Trophoblast cell (in vitro differentiated cells and primary cell): Measurements from ENCODE around the gene CCDC102A.

ENCODE experiments used
- DNase-seq, 2 donors: peaks; one replicate each; pipeline ENCODE4 v3.0.0-alpha.2; 2016
- H2AFZ ChIP-seq: 2 replicates; pipeline ENCODE4 v1.6.1; 2013; ENCODE audit warnings: low read length, moderate library complexity, mild to moderate bottlenecking; ENCODE audit not compliant: insufficient read depth, poor library complexity
- H2AK5ac ChIP-seq: 2 replicates; pipeline ENCODE4 v1.6.1; 2013; ENCODE audit warnings: mild to moderate bottlenecking, low read length
- H2BK120ac ChIP-seq: 2 replicates; pipeline ENCODE4 v1.6.1; 2013; ENCODE audit warnings: low read length, mild to moderate bottlenecking, moderate library complexity; ENCODE audit not compliant: insufficient read depth, poor library complexity
- H2BK12ac ChIP-seq: 2 replicates; pipeline ENCODE4 v1.6.1; 2013; ENCODE audit warnings: mild to moderate bottlenecking, low read length, moderate library complexity
- H2BK5ac ChIP-seq: 2 replicates; pipeline ENCODE4 v1.6.1; 2013; ENCODE audit warnings: low read length, low read depth, moderate library complexity, mild to moderate bottlenecking; ENCODE audit not compliant: poor library complexity
- H3K14ac ChIP-seq: 2 replicates; pipeline ENCODE4 v1.6.1; 2013; ENCODE audit warnings: mild to moderate bottlenecking, low read length
- H3K18ac ChIP-seq: 2 replicates; pipeline ENCODE4 v1.6.1; 2013; ENCODE audit warnings: mild to moderate bottlenecking, low read length
- H3K23ac ChIP-seq: 2 replicates; pipeline ENCODE4 v1.6.1; 2013; ENCODE audit warnings: low read length
- H3K27ac ChIP-seq: 2 replicates; pipeline ENCODE4 v1.5.1; 2013; ENCODE audit warnings: low read depth, mild to moderate bottlenecking, inconsistent platforms, low read length, moderate library complexity
- H3K27me3 ChIP-seq: 2 replicates; pipeline ENCODE4 v1.6.1; 2013; ENCODE audit warnings: inconsistent platforms, mild to moderate bottlenecking, low read length, moderate library complexity; ENCODE audit not compliant: insufficient read depth
- H3K36me3 ChIP-seq, 2 experiments: 1 replicate in 1 of 2; 2 replicates in 1 of 2; pipeline ENCODE4 v1.6.1; 2013; ENCODE audit warnings: low read length in 2 of 2, mild to moderate bottlenecking in 2 of 2, moderate library complexity in 1 of 2; ENCODE audit not compliant: insufficient read depth in 2 of 2, control insufficient read depth in 1 of 2
- H3K4ac ChIP-seq: 2 replicates; pipeline ENCODE4 v1.6.1; 2013; ENCODE audit warnings: low read depth, mild to moderate bottlenecking, low read length, moderate library complexity
- H3K4me1 ChIP-seq, 2 experiments: 1 replicate in 1 of 2; 2 replicates in 1 of 2; pipeline ENCODE4 v1.6.1; 2013; ENCODE audit warnings: low read length in 2 of 2, mild to moderate bottlenecking in 2 of 2, moderate library complexity in 1 of 2; ENCODE audit not compliant: insufficient read depth in 2 of 2, control insufficient read depth in 1 of 2
- H3K4me2 ChIP-seq: 2 replicates; pipeline ENCODE4 v1.6.1; 2013; ENCODE audit warnings: inconsistent platforms, mild to moderate bottlenecking, low read length, moderate library complexity
- H3K4me3 ChIP-seq: 2 replicates; pipeline ENCODE4 v1.5.1; 2013; ENCODE audit warnings: mild to moderate bottlenecking, low read depth, low read length, inconsistent platforms
- H3K79me1 ChIP-seq: one replicate; pipeline ENCODE4 v1.6.1; 2013; ENCODE audit warnings: low read length
- H3K79me2 ChIP-seq: 2 replicates; pipeline ENCODE4 v1.6.1; 2013; ENCODE audit warnings: low read length, mild to moderate bottlenecking; ENCODE audit not compliant: control insufficient read depth, insufficient read depth, poor library complexity
- H3K9ac ChIP-seq: 2 replicates; pipeline ENCODE4 v1.6.1; 2013; ENCODE audit warnings: mild to moderate bottlenecking, low read length
- H3K9me3 ChIP-seq: 2 replicates; pipeline ENCODE4 v1.6.1; 2013; ENCODE audit warnings: low read depth, mild to moderate bottlenecking, control low read depth, inconsistent platforms, low read length; ENCODE audit not compliant: insufficient read depth
- H4K12ac ChIP-seq: 2 replicates; pipeline ENCODE4 v1.6.1; 2013; ENCODE audit warnings: low read depth, mild to moderate bottlenecking, low read length, moderate library complexity
- H4K8ac ChIP-seq: 2 replicates; pipeline ENCODE4 v1.6.1; 2013; ENCODE audit warnings: low read depth, mild to moderate bottlenecking, low read length, moderate library complexity
- H4K91ac ChIP-seq: one replicate; pipeline ENCODE4 v1.6.1; 2013; ENCODE audit warnings: low read depth, mild to moderate bottlenecking, low read length, moderate library complexity
- WGBS: extraction: QIAGEN DNeasy Blood & Tissue Kit; methylation state at CpG from one replicate; pipeline ENCODE4 v1.1.7; 2013; ENCODE audit warnings: missing lambda C conversion rate; ENCODE audit not compliant: insufficient read length, insufficient coverage; ENCODE audit errors: extremely low coverage; 5-methylcytosine and 5-hydroxymethylcytosine counted together

CCDC102A gene

DNA sequence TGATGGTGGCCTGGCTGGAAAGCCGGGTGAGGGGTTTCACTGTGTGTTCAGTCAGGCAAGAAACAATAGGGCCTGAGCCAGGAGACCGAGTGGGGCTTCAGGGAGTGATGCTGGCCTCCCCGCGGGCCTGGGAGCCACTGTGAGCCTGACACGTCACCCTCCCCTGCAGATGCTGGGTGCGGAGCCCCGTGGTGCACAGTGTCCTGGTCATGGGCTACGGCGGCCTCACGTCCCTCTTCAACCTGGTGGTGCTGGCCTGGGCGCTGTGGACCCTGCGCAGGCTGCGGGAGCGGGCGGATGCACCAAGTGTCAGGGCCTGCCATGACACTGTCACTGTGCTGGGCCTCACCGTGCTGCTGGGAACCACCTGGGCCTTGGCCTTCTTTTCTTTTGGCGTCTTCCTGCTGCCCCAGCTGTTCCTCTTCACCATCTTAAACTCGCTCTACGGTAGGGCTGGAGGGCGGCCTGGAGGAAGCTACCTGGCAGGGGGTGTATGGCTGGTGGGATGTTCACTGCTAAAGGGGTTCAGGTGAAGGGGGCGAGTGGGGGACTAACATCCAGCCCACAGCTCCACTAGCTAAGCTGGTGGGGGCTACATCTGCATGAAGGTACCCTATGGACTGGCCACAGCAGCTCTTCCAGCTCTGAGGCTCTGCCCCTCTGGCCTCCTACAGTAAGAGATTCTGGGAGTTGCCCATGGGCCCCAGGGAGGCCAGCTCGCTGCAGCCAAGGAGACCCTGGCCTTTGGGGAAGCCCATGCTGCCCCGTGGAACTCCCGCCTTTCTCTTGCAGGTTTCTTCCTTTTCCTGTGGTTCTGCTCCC, 38.5 kb upstream of the CCDC102A start:
- Histone ChIP-seq H3K36me3 (peaks cover 0 to 5% of the 10 kb centered on the region in 2 experiments), H3K79me2 (no peaks in the 10 kb centered on the region), H3K27ac (no peak overlapping the region), H3K18ac (no peak overlapping the region), H2AFZ (no peak overlapping the region), H3K27me3 (no peaks in the 10 kb centered on the region), H2BK12ac (no peak overlapping the region), H3K4me1 (peaks cover 0 to 4% of the 10 kb centered on the region in 2 experiments), H2BK120ac (no peak overlapping the region), H2AK5ac (no peak overlapping the region), H3K14ac (no peak overlapping the region), H3K9me3 (no peaks in the 10 kb centered on the region), H2BK5ac (no peak overlapping the region), H3K4ac (no peak overlapping the region), H3K4me2 (no peak overlapping the region), H3K4me3 (no peak overlapping the region), H3K79me1 (peaks cover 1% of the 10 kb centered on the region), H4K8ac (no peak overlapping the region), H3K9ac (no peak overlapping the region), H3K23ac (no peak overlapping the region), H4K12ac (no peak overlapping the region), H4K91ac (no peak overlapping the region)
- no peak for DNase-seq
- no CpG with 5 or more reads among the region's 24 CpGs for WGBS

DNA sequence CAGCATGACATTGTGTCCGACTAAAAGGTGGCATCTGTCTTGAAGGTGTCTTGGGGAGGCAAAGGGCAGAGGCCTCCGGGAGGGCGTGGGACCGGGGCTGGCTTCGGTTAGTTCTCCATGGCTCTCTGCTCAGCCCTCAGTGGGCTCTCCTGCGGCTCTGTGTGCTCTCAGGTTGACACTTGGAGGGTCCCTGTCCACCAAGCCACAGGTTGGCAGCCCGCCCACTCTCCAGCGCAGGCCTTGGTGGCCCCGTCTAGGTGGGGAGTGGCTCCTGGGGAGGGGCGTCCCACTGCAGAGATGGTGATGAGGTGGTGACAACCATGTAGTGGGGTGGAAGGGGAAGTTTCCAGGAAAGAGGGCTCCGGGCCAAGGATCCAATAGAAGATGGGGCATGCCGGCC, 37.7 kb upstream of the CCDC102A start:
- Histone ChIP-seq H4K12ac (no peak overlapping the region), H3K4me3 (no peak overlapping the region), H3K4ac (no peak overlapping the region), H3K9me3 (peaks cover 4% of the 10 kb centered on the region), H3K27me3 (no peaks in the 10 kb centered on the region), H3K27ac (no peak overlapping the region), H3K79me1 (peaks cover 1% of the 10 kb centered on the region), H2BK5ac (no peak overlapping the region), H3K18ac (no peak overlapping the region), H3K9ac (no peak overlapping the region), H4K91ac (no peak overlapping the region), H3K4me2 (no peak overlapping the region), H3K79me2 (no peaks in the 10 kb centered on the region), H2AFZ (no peak overlapping the region), H3K14ac (no peak overlapping the region), H3K23ac (no peak overlapping the region), H2BK120ac (no peak overlapping the region), H3K36me3 (peaks cover 7 to 12% of the 10 kb centered on the region in 2 experiments), H2BK12ac (no peak overlapping the region), H3K4me1 (peaks cover 0 to 4% of the 10 kb centered on the region in 2 experiments), H2AK5ac (no peak overlapping the region), H4K8ac (no peak overlapping the region)
- DNase-seq, result no peak
- no CpG with 5 or more reads among the region's 12 CpGs for WGBS

DNA sequence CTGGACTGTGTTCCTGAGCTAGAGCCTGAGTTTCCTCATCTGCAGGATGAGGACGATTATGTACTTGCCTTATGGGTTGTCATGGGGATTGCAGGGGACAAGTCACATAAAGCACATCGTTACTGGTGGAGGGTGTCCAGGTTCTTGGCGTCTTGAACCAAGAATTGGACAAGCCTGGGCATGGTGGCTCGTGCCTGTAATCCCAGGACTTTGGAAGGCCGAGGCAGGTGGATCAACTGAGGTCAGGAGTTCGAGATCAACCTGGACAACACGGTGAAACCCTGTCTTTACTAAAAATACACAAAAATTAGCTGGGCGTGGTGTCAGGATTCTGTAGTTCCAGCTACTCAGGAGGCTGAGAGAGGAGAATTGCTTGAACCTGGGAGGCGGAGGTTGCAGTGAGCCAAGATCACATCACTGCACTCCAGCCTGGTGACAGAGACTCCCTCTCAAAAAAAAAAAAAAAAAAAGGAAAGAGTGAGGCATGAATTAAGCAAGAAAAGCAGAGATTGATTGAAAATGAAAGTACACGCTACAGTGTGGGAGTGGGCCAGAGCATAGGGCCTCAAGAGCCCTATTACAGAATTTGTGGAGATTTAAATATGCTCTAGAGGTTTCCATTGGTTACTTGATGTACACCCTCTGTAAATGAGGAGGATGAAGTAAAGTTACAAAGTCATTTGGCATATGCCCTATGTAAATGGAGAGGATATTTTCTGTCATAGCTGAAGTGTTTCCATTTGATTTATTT, 36.8 kb upstream of the CCDC102A start:
- peaks cover 0 to 4% of the 10 kb centered on the region in 2 experiments for H3K4me1 ChIP-seq
- no peak overlapping the region for H2AK5ac ChIP-seq
- H2BK120ac ChIP-seq, result no peak overlapping the region
- no peak overlapping the region for H3K18ac ChIP-seq
- no peak overlapping the region for H3K4me2 ChIP-seq
- no peak overlapping the region for H4K8ac ChIP-seq
- peaks cover 4% of the 10 kb centered on the region for H3K9me3 ChIP-seq
- no peak overlapping the region for H2BK12ac ChIP-seq
- H3K4me3 ChIP-seq, result no peak overlapping the region
- no peak overlapping the region for H4K91ac ChIP-seq
- no peak overlapping the region for H2BK5ac ChIP-seq
- H3K23ac ChIP-seq, result no peak overlapping the region
- H3K79me1 ChIP-seq, result peaks cover 1% of the 10 kb centered on the region
- H3K4ac ChIP-seq, result no peak overlapping the region
- H3K36me3 ChIP-seq, result peaks cover 16 to 17% of the 10 kb centered on the region in 2 experiments
- no peak overlapping the region for H3K27ac ChIP-seq
- H2AFZ ChIP-seq, result no peak overlapping the region
- no CpG with 5 or more reads among the region's 10 CpGs for WGBS
- no peak overlapping the region for H3K14ac ChIP-seq
- H4K12ac ChIP-seq, result no peak overlapping the region
- no peak for DNase-seq
- no peaks in the 10 kb centered on the region for H3K27me3 ChIP-seq
- no peaks in the 10 kb centered on the region for H3K79me2 ChIP-seq
- no peak overlapping the region for H3K9ac ChIP-seq

DNA sequence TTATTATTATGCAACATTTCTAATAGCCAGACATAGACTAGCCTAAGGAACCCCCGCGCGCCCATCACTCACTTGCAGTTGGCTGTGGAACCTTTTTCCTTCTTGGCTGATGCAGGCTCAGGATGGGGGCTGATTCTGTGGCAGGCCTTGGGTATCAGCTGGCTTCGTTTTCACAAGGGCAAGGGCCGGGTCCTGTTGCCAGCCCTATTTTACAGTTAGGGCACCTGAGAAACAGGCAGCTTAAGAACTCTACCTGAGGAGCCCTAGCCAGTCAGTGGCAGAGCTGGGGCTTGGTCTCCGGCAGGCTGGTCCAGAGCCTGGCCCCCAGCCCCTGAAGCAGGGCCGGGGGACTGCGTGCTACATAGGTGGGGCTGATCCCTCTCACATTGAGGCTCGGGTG, 34.7 kb upstream of the CCDC102A start:
- Histone ChIP-seq H3K4ac (no peak overlapping the region), H4K12ac (no peak overlapping the region), H3K36me3 (peaks cover 16 to 17% of the 10 kb centered on the region in 2 experiments), H2AK5ac (no peak overlapping the region), H3K4me3 (no peak overlapping the region), H3K79me1 (no peaks in the 10 kb centered on the region), H2BK12ac (no peak overlapping the region), H3K23ac (no peak overlapping the region), H3K18ac (no peak overlapping the region), H2BK120ac (no peak overlapping the region), H3K14ac (no peak overlapping the region), H3K79me2 (no peaks in the 10 kb centered on the region), H3K9ac (no peak overlapping the region), H3K27ac (no peak overlapping the region), H2BK5ac (no peak overlapping the region), H3K4me1 (no peaks in the 10 kb centered on the region), H3K27me3 (no peaks in the 10 kb centered on the region), H3K9me3 (peaks cover 9% of the 10 kb centered on the region), H2AFZ (no peak overlapping the region), H3K4me2 (no peak overlapping the region), H4K8ac (no peak overlapping the region), H4K91ac (no peak overlapping the region)
- no CpG with 5 or more reads among the region's 9 CpGs for WGBS
- no peak for DNase-seq
